ENCODE measurements around the gene ITK. TPM values are rescaled to one million over a fixed set of nuclear protein-coding genes. Genes with fewer than 3 reads are reported as not detected.

The ITK gene
- total and polyA plus RNA-seq, 2 of the 8 experiments (the other 6 are each of a cell fraction or from before 2014, with no cell fraction given): 0.05 TPM; not detected in 1

DNA sequence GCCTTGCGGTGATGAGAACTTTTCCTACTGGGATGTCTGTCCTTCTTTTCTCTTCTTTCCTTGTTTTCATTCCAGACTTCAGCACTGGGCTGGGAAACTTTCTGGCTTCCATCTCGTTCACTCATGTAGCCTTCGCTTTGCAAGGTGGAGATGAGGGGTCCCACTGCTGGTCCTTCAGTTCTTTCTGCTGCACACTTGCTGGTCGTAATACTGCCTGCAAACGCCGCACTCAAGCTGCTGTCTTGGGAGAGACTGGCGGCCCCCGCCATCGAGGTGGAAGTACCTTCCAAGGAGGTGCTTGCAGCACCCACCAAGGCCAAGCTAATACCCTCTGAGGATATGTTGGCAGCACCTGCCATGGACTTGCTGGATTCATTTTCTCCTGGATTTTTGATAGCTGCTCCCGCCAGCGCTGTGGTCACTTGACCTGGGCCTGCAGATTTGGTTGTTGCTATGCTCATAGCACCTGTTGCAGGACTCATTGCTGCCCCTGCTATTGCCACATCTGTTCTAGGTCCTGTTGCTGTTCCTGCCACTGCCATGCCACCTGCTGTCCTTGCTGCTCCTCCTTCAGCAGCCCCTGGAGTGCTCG, 17.6 kb upstream of the ITK start (continued):
- no peak for TF ChIP-seq CEBPB (IDR thresholded peaks at IDR 0.05; ENCODE audit: low read depth, low read length)
- TF ChIP-seq RFX5 (IDR thresholded peaks at IDR 0.05; ENCODE audit: borderline replicate concordance, low read depth, low read length): no peak
- TF ChIP-seq FOSL1 (IDR thresholded peaks at IDR 0.05; ENCODE audit: insufficient read depth, low read depth, low read length): no peak
- TF ChIP-seq KDM1A (IDR thresholded peaks at IDR 0.05; ENCODE audit: borderline replicate concordance, low read length): no peak

All from H1 (cell line).